HG02840 (cell line): ENCODE results near the gene TMEM140.
"Not testable (repeated sequence)": the region's sequence is repeated elsewhere in the genome, so short reads cannot be mapped to it uniquely, and the experiment has no call there.

Experiments
- ATAC-seq: cut with Tn5 transposase; IDR thresholded peaks from one replicate; pipeline ENCODE4 v1.9.1; 2021; ENCODE audit warnings: mild to moderate bottlenecking, moderate library complexity, moderate number of reproducible peaks; ENCODE audit not compliant: unreplicated experiment, low FRiP score

The TMEM140 gene

GRCh38 chr7:135211946-135212685 lies 64.2 kb downstream of the TMEM140 start:
- not testable (repeated sequence) for ATAC-seq

DNA sequence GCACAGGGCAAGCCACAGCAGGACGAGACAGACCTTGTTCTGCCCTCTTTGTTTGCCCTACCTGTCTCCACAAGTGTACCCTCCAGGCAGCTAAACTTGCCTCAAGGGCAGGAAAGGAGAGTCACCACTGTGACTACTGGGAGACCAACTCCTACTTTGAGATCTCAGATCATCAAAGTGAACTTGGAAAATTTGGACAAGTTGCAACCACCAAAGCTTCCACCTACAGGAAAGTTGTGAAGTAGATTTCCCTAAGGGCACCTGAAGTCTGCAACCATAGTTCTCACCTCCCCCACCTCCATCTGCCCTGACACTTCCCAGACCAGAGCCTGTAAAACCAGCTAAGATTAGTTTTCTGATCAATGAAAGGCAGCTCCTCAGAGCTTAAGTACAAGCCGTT lies 66.0 kb downstream of the TMEM140 start:
- ATAC-seq = no peak

DNA sequence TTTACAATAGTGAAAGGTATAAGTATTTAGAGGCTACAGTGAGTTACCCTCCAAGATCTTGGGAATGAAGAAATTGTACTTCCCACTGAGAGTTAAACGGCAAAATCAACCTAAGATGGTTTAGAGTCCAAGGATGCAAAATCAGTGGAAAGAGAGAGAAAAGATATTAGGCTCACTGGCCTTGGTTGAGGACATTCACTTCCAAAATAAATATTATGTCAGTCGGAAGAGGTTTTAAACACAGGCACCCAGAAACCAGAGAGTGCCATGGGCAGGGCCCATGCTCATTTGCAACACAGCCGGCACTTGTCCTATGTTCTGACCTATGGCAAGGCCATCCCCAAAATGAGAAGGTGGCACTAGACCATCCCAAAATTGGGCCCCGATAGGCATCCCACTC lies 67.3 kb downstream of the TMEM140 start:
- no peak for ATAC-seq

DNA sequence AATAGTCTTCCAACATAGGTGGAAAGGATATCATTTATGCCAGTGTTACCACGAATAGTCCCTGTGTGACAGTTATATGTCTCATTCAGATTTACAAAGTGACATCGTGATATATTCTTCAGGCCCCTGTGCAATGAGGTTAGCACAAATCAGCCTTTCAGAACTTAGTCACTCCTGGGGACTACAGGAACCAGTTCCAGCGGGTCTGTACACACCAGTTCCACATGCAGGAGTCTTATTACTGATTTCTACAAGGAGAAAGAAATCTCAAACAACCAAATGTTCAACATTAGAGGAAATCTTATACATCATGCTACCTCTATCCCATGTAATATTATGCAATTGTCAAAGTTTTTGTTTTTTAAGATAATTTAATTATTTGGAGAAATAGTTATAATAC lies 67.8 kb downstream of the TMEM140 start:
- no peak for ATAC-seq
